Myocyte (in vitro differentiated cells): ENCODE results near the gene PLA2G2D. TPM values are rescaled to one million over a fixed set of nuclear protein-coding genes. Genes with fewer than 3 reads are reported as not detected.

Experiments
- DNase-seq: peaks from one replicate; pipeline ENCODE4 v3.0.0-alpha.2; 2012; ENCODE audit warnings: low read depth
- total RNA-seq: library from RNA; depleted of rRNA; stranded (reverse); fragments of >200 nt; gene quantifications from 2 replicates; pipeline ENCODE4 v1.2.3, GENCODE V29; 2014

The PLA2G2D gene
- total RNA-seq, 1 donor from 2014 or later, result not detected

- DNase-seq, result no peak
Measured at GRCh38 chr1:20089328-20090077, 29.8 kb downstream of the PLA2G2D start.

- DNase-seq, result no peak
Measured at GRCh38 chr1:20087668-20088067, 31.7 kb downstream of the PLA2G2D start.

- DNase-seq, result no peak
Measured at GRCh38 chr1:20086800-20087199, 32.5 kb downstream of the PLA2G2D start.

- DNase-seq, result no peak
Measured at GRCh38 chr1:20083178-20083944, 36.0 kb downstream of the PLA2G2D start.

- no peak for DNase-seq
Measured at GRCh38 chr1:20082772-20083171, 36.6 kb downstream of the PLA2G2D start.

- no peak for DNase-seq
Measured at GRCh38 chr1:20081353-20081810, 38.0 kb downstream of the PLA2G2D start.

- no peak for DNase-seq
Measured at GRCh38 chr1:20080441-20081352, 38.6 kb downstream of the PLA2G2D start.

- DNase-seq, result no peak
Measured at GRCh38 chr1:20079661-20080305, 39.6 kb downstream of the PLA2G2D start.

- no peak for DNase-seq
Measured at GRCh38 chr1:20078711-20079110, 40.6 kb downstream of the PLA2G2D start.

- no peak for DNase-seq
Measured at GRCh38 chr1:20078171-20078651, 41.1 kb downstream of the PLA2G2D start.

- no peak for DNase-seq
Measured at GRCh38 chr1:20076710-20077461, 42.5 kb downstream of the PLA2G2D start.

- no peak for DNase-seq
Measured at GRCh38 chr1:20076223-20076622, 43.1 kb downstream of the PLA2G2D start.

GRCh38 chr1:20075345-20075744 is 44.0 kb downstream of the PLA2G2D start:
- no peak for DNase-seq

- DNase-seq, result no peak
Measured at GRCh38 chr1:20074725-20075171, 44.6 kb downstream of the PLA2G2D start.

- DNase-seq, result no peak
Measured at GRCh38 chr1:20074055-20074724, 45.1 kb downstream of the PLA2G2D start.

GRCh38 chr1:20073256-20073655 is 46.1 kb downstream of the PLA2G2D start:
- no peak for DNase-seq

GRCh38 chr1:20072771-20073170 is 46.6 kb downstream of the PLA2G2D start:
- DNase-seq, result no peak

- DNase-seq, result no peak
Measured at GRCh38 chr1:20071416-20071815, 47.9 kb downstream of the PLA2G2D start.

GRCh38 chr1:20070357-20070756 is 49.0 kb downstream of the PLA2G2D start:
- no peak for DNase-seq
